Measurements from ENCODE around the gene EPM2A. TPM values are rescaled to one million over a fixed set of nuclear protein-coding genes. Genes with fewer than 3 reads are reported as not detected.

Gene EPM2A
- total and polyA plus RNA-seq, 2 donors (not counting 1 experiment from before 2014, with no cell fraction given): 4.1 to 8.3 TPM

DNA sequence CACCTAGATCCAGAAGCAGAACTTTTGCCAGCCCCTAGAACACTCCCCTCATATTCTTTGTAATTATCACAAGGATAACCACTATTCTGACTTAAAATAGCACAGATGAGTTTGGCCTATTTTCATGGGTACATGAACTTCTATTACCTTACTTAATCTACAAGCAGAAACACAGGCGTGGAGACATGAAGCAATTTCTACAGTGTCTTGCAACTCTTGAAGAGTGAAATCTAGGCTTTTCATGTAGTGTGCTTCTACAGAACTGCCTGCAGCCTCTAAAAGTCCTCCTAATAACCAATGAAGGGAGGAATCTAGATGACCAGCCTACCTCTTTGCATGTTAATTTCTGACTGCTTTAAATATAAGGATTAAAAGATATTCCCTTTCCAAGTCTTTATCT lies 82.7 kb downstream of the EPM2A start:
- H3K27ac ChIP-seq (ENCODE audit: insufficient read depth, low read length): no peak overlapping the region
- H3K9ac ChIP-seq (ENCODE audit: insufficient read depth, low read length): no peak overlapping the region
- H3K27me3 ChIP-seq (ENCODE audit: control insufficient read depth, insufficient read depth, low read length): no peaks in the 10 kb centered on the region
- no peak overlapping the region for H3K4me3 ChIP-seq (replicated peaks in 1 of 4; ENCODE audit: control extremely low read depth in 1 of 4, insufficient read depth in 1 of 4, low read depth in 3 of 4, low read length in 4 of 4)
- DNase-seq (ENCODE audit: low read depth in 2 of 2): no peak
- H3K4me1 ChIP-seq (ENCODE audit: control insufficient read depth, extremely low read depth, insufficient read depth, low read length): no peaks in the 10 kb centered on the region
- no peak overlapping the region for H3K4me2 ChIP-seq (ENCODE audit: extremely low read depth, insufficient read depth, low read length)
- TF ChIP-seq EZH2 (IDR thresholded peaks at IDR 0.05; ENCODE audit: low read length, missing control alignments) (no peak), CTCF (conservative IDR thresholded peaks at IDR 0.05 in 1 of 2, IDR thresholded peaks at IDR 0.05 in 1 of 2; ENCODE audit: low read depth in 1 of 2, low read length in 2 of 2) (no peak)
- H2AFZ ChIP-seq (ENCODE audit: low read length): no peak overlapping the region
- H3K9me3 ChIP-seq (ENCODE audit: control insufficient read depth, insufficient read depth, low read depth, low read length): no peaks in the 10 kb centered on the region
- no peaks in the 10 kb centered on the region for H3K36me3 ChIP-seq (ENCODE audit: control insufficient read depth, insufficient read depth, low read length)
- H3K79me2 ChIP-seq (ENCODE audit: control insufficient read depth, insufficient read depth, low read length): no peaks in the 10 kb centered on the region
- no peaks in the 10 kb centered on the region for H4K20me1 ChIP-seq (ENCODE audit: control insufficient read depth, extremely low read depth, insufficient read depth, low read length)

DNA sequence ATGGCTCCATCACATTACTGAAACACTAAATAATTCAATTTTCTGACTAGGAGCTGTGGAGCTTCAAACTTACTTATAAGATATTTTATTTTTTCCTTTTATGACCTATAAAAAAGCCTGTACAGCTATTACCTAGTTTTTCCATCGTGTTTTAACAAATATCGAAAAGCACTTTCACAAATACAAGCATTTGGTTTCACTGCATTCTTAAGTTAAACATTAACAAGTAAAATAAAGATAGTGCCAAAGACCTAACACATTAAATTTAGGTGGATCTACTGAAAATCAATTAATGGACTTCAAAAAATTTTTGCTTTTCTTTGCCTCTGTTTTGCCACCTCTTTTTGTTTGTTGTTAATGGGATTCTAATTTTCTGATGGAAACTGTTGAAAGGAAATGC lies 83.3 kb downstream of the EPM2A start:
- H3K27me3 ChIP-seq (ENCODE audit: control insufficient read depth, insufficient read depth, low read length): no peaks in the 10 kb centered on the region
- no peaks in the 10 kb centered on the region for H3K9me3 ChIP-seq (ENCODE audit: control insufficient read depth, insufficient read depth, low read depth, low read length)
- H3K4me3 ChIP-seq (replicated peaks in 1 of 4; ENCODE audit: control extremely low read depth in 1 of 4, insufficient read depth in 1 of 4, low read depth in 3 of 4, low read length in 4 of 4): no peak overlapping the region
- no peaks in the 10 kb centered on the region for H3K36me3 ChIP-seq (ENCODE audit: control insufficient read depth, insufficient read depth, low read length)
- no peak overlapping the region for H2AFZ ChIP-seq (ENCODE audit: low read length)
- no peaks in the 10 kb centered on the region for H3K79me2 ChIP-seq (ENCODE audit: control insufficient read depth, insufficient read depth, low read length)
- no peaks in the 10 kb centered on the region for H3K4me1 ChIP-seq (ENCODE audit: control insufficient read depth, extremely low read depth, insufficient read depth, low read length)
- no peak overlapping the region for H3K27ac ChIP-seq (ENCODE audit: insufficient read depth, low read length)
- no peak overlapping the region for H3K4me2 ChIP-seq (ENCODE audit: extremely low read depth, insufficient read depth, low read length)
- H4K20me1 ChIP-seq (ENCODE audit: control insufficient read depth, extremely low read depth, insufficient read depth, low read length): no peaks in the 10 kb centered on the region
- no peak for DNase-seq (ENCODE audit: low read depth in 2 of 2)
- H3K9ac ChIP-seq (ENCODE audit: insufficient read depth, low read length): no peak overlapping the region
- TF ChIP-seq EZH2 (IDR thresholded peaks at IDR 0.05; ENCODE audit: low read length, missing control alignments) (no peak), CTCF (conservative IDR thresholded peaks at IDR 0.05 in 1 of 2, IDR thresholded peaks at IDR 0.05 in 1 of 2; ENCODE audit: low read depth in 1 of 2, low read length in 2 of 2) (no peak)

GRCh38 chr6:145648149-145648548 lies 87.2 kb downstream of the EPM2A start:
- no peak for DNase-seq (ENCODE audit: low read depth in 2 of 2)
- no peak overlapping the region for H2AFZ ChIP-seq (ENCODE audit: low read length)
- TF ChIP-seq EZH2 (IDR thresholded peaks at IDR 0.05; ENCODE audit: low read length, missing control alignments) (no peak), CTCF (conservative IDR thresholded peaks at IDR 0.05 in 1 of 2, IDR thresholded peaks at IDR 0.05 in 1 of 2; ENCODE audit: low read depth in 1 of 2, low read length in 2 of 2) (no peak)

More at GRCh38 chr6:145648149-145648548, 87.2 kb downstream of the EPM2A start:
- no peak overlapping the region for H3K4me2 ChIP-seq (ENCODE audit: extremely low read depth, insufficient read depth, low read length)
- H3K4me1 ChIP-seq (ENCODE audit: control insufficient read depth, extremely low read depth, insufficient read depth, low read length): no peaks in the 10 kb centered on the region
- H3K27ac ChIP-seq (ENCODE audit: insufficient read depth, low read length): no peak overlapping the region
- no peaks in the 10 kb centered on the region for H4K20me1 ChIP-seq (ENCODE audit: control insufficient read depth, extremely low read depth, insufficient read depth, low read length)
- no peaks in the 10 kb centered on the region for H3K27me3 ChIP-seq (ENCODE audit: control insufficient read depth, insufficient read depth, low read length)
- no peaks in the 10 kb centered on the region for H3K79me2 ChIP-seq (ENCODE audit: control insufficient read depth, insufficient read depth, low read length)
- H3K9ac ChIP-seq (ENCODE audit: insufficient read depth, low read length): no peak overlapping the region
- no peak overlapping the region for H3K4me3 ChIP-seq (replicated peaks in 1 of 4; ENCODE audit: control extremely low read depth in 1 of 4, insufficient read depth in 1 of 4, low read depth in 3 of 4, low read length in 4 of 4)
- no peaks in the 10 kb centered on the region for H3K9me3 ChIP-seq (ENCODE audit: control insufficient read depth, insufficient read depth, low read depth, low read length)
- no peaks in the 10 kb centered on the region for H3K36me3 ChIP-seq (ENCODE audit: control insufficient read depth, insufficient read depth, low read length)
